Measurements from ENCODE around the gene WNT9A.
"Not testable (repeated sequence)": the region's sequence is repeated elsewhere in the genome, so short reads cannot be mapped to it uniquely, and the experiment has no call there.

The WNT9A gene

GRCh38 chr1:227967815-227968214 is 20.1 kb upstream of the WNT9A start:
- DNase-seq (ENCODE audit: low spot score), result not testable (repeated sequence)
- TF ChIP-seq CTCF (IDR thresholded peaks at IDR 0.05; ENCODE audit: extremely low read depth, missing control alignments), result peak; percentile 9

GRCh38 chr1:227966733-227967132 is 19.0 kb upstream of the WNT9A start:
- DNase-seq (ENCODE audit: low spot score), result not testable (repeated sequence)

- TF ChIP-seq CTCF (IDR thresholded peaks at IDR 0.05; ENCODE audit: extremely low read depth, missing control alignments), result no peak
- DNase-seq (ENCODE audit: low spot score), result no peak
Observed at GRCh38 chr1:227961651-227962466, 14.1 kb upstream of the WNT9A start.

GRCh38 chr1:227959325-227959860 is 11.7 kb upstream of the WNT9A start:
- no peak for TF ChIP-seq CTCF (IDR thresholded peaks at IDR 0.05; ENCODE audit: extremely low read depth, missing control alignments)
- no peak for DNase-seq (ENCODE audit: low spot score)

GRCh38 chr1:227958617-227959324 is 11.0 kb upstream of the WNT9A start:
- no peak for TF ChIP-seq CTCF (IDR thresholded peaks at IDR 0.05; ENCODE audit: extremely low read depth, missing control alignments)
- no peak for DNase-seq (ENCODE audit: low spot score)

GRCh38 chr1:227955808-227956207 is 8.1 kb upstream of the WNT9A start:
- TF ChIP-seq CTCF (IDR thresholded peaks at IDR 0.05; ENCODE audit: extremely low read depth, missing control alignments), result no peak
- DNase-seq (ENCODE audit: low spot score), result no peak

GRCh38 chr1:227954163-227954850 is 6.6 kb upstream of the WNT9A start:
- no peak for DNase-seq (ENCODE audit: low spot score)
- no peak for TF ChIP-seq CTCF (IDR thresholded peaks at IDR 0.05; ENCODE audit: extremely low read depth, missing control alignments)

Measured in GM20000 (cell line).